HG02973 (cell line): ENCODE results near the gene CECR2.
"Not testable (repeated sequence)": the region's sequence is repeated elsewhere in the genome, so short reads cannot be mapped to it uniquely, and the experiment has no call there.

ENCODE experiments used
- ATAC-seq: cut with Tn5 transposase; IDR thresholded peaks from one replicate; pipeline ENCODE4 v1.9.1; 2021; ENCODE audit warnings: moderate library complexity; ENCODE audit not compliant: unreplicated experiment

The CECR2 gene

DNA sequence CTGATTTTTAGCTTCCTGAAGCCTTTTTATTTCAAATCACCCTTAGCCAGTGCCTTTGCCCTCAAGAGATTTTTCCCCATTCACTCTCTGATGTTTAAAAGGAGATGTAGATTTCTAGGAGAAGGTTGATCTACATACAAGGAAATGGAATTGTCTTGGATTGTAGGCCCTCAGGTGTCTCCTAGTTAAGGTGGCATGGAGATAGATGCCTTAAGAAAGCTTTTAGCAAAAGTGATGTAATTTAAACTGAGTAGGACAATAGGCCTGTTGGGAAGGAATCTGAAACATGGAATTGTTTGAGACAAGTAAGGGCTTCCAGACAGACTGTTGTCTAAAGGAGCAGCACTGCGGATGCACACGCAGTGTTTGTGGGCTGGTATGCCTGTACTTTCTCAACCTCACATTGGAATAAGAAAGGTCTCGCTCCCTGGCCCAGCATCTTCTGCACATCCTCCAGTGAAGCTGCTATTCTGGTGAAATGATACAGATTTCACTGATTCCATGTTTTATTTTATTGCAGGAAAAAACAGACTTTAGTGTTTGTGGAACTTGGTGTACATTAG is 124.2 kb downstream of the CECR2 start:
- ATAC-seq = no peak

DNA sequence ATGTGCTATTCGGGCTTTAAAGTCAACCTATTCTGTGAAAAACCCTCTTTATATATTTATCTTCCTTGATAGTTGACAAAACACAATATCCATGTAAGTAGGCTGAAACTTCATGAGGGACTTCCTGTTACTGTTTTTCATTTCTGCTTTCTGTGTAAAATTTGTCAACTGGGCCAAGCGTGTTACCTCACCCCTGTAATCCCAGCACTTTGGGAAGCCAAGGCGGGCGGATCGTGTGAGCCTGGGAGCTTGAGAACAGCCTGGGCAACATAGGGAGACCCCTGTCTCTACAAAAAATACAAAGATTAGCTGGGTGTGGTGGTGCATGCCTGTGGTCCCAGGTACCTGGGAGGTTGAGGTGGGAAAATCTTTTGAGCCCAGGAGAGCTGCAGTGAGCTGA is 127.6 kb downstream of the CECR2 start:
- no peak for ATAC-seq

DNA sequence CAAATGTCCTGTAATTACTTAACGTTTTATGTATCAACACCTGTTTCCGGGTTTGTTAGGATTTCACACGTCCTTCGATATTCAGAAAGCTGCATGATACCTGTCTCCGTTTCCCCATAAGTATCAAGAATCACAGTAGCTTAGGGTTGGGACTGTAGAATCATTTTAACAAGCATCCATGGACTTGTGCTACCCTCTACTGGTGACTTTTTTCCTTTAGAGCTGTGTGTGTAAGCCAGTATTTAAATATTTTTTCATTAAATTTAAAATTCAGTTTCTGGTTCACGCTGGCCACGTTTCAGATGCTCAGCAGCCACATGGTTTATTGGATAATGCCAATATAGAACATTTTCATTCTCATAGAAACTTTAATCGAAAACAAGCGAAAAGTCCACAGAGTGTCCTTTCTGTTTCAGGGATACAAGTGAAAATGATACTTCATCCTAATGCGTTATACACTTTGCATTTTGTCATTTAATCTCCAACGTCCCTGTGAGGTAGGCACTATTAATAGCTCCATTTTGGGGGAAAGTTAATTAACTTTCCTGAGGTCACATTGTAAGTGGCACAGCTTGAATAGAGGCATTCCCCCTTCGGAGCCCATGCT is 132.5 kb downstream of the CECR2 start:
- no peak for ATAC-seq

- ATAC-seq = no peak
These were observed 138.8 kb downstream of the CECR2 start for GRCh38 chr22:17508110-17508509.

GRCh38 chr22:17512960-17513359 is 143.7 kb downstream of the CECR2 start:
- ATAC-seq = no peak

DNA sequence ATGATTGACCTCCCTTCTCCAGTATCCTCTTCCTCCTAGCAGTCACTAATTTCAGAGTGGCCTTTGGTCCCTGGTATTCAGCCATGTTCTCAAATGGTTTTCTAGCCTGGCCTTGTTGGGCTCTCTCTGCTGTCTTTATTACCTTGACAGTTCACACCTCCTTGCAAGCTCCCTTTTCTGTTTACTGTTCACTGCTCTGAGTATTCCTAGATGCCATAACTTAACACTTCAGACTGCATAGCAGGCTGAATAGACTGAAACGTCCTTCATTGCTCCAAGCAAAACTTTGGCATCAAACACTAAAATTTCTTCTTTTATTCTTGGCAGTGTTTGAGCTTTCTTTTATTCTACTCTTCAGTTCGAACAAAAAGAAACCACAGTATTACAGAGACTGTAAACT is 144.4 kb downstream of the CECR2 start:
- no peak for ATAC-seq

- no peak for ATAC-seq
These were observed 144.8 kb downstream of the CECR2 start for GRCh38 chr22:17514084-17514483.

- no peak for ATAC-seq
These were observed 149.1 kb downstream of the CECR2 start for GRCh38 chr22:17518406-17518805.

GRCh38 chr22:17521971-17522370 is 152.7 kb downstream of the CECR2 start:
- not testable (repeated sequence) for ATAC-seq

GRCh38 chr22:17523925-17524324 is 154.7 kb downstream of the CECR2 start:
- ATAC-seq = no peak

DNA sequence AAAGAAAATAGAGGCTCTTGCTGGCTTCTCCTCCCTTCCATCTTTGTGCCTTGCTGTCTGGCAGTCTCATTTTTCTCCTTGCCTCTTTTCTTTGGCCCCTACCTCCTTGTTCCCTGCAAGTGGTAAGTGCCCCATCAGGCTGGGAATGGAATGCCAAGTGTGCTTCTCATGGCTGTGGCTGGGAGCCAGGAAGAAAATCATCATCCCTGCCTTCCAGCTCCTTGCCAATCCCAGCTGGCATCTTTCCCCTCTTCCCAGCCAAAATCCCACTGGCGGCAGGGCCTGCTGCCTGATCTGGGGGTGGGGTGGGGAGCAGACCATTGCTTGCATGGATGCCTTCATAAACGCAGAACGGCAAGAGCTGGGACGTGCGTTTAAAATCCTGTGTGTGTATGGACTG is 167.0 kb downstream of the CECR2 start:
- no peak for ATAC-seq

DNA sequence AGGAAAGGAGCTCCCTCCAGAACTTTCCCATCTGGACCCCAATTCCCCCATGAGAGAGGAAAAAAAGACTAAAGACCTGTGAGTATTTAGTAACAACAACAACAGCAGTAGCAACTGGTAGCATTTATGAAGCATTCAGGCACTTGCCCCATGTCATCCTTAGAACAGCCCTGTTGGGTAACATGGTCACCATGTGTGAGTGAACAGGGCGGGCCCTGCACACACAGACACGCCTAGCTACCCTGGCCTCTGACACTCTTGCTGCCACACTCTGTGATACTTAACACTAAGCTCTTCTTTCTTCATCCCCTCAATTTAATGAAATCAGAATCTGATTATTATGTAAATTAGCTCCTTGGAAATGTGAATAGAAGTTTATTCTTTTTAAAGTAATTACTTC is 167.9 kb downstream of the CECR2 start:
- no peak for ATAC-seq

- no peak for ATAC-seq
These were observed 171.2 kb downstream of the CECR2 start for GRCh38 chr22:17540481-17540880.

DNA sequence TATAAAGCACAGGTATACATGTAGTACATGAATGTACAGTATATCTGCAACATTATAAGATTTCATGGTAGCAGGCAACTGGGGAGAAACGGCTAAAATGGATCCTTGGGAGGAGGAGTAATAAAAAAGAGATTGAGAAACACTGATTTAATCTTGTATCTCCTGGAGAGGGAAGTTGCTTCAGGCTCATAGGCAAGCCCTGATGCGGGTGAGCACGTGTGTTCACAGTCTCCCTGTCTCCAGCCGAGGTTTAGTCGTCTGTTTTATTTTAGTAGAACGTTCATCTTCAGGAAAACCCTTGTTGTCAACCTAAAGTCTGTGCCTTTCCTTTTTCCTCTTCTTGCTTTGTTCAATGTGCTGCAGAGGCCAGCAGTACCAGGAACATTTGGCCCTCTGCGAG is 172.2 kb downstream of the CECR2 start:
- ATAC-seq = no peak

DNA sequence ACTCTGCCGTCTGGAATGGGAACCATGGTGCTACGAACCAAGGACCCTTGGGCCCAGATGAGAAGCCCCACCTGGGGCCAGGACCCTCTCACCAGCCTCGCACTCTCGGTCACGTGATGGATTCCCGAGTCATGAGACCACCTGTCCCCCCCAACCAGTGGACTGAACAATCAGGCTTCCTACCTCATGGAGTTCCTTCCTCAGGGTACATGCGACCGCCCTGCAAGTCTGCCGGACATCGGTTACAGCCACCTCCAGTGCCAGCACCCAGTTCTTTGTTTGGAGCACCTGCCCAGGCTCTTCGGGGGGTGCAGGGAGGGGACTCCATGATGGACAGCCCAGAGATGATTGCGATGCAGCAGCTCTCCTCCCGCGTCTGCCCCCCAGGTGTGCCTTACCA is 173.2 kb downstream of the CECR2 start:
- ATAC-seq = no peak

DNA sequence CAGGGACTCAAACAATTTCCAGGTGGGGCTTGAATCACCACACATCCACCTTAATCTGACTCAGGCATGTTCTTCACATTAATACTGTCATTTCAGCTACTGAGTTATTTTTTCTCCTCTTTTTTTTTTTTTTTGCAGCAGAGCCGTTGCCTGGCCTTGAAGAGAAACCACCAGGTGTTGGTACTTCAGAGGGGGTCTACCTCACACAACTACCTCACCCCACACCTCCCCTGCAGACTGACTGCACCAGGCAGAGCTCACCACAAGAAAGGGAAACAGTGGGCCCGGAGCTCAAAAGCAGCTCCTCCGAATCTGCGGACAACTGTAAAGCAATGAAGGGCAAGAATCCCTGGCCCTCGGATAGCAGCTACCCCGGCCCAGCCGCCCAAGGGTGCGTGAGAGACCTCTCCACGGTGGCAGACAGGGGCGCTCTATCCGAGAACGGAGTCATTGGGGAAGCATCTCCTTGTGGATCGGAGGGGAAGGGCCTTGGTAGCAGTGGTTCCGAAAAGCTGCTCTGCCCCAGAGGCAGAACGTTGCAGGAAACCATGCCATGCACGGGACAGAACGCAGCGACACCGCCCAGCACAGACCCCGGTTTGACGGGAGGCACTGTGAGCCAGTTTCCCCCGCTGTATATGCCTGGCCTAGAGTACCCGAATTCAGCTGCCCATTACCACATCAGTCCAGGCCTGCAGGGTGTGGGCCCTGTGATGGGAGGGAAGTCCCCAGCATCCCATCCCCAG is 178.9 kb downstream of the CECR2 start:
- ATAC-seq = no peak

DNA sequence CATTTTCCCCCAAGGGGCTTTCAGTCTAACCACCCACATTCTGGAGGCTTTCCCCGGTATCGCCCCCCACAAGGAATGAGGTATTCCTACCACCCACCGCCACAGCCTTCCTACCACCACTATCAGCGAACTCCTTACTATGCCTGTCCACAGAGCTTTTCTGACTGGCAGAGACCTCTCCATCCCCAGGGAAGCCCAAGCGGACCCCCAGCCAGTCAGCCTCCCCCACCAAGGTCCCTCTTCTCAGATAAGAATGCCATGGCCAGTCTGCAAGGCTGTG is 179.4 kb downstream of the CECR2 start:
- no peak for ATAC-seq

DNA sequence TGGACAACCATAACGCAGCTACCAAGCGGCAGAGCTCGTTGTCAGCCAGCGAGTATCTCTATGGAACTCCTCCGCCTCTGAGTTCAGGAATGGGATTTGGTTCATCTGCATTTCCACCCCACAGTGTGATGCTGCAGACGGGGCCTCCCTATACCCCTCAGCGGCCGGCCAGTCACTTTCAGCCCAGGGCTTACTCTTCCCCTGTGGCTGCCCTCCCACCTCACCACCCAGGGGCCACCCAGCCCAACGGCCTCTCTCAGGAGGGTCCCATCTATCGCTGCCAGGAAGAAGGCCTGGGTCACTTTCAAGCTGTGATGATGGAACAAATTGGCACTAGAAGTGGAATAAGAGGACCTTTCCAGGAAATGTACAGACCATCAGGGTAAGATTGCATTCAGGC is 179.9 kb downstream of the CECR2 start:
- no peak for ATAC-seq

DNA sequence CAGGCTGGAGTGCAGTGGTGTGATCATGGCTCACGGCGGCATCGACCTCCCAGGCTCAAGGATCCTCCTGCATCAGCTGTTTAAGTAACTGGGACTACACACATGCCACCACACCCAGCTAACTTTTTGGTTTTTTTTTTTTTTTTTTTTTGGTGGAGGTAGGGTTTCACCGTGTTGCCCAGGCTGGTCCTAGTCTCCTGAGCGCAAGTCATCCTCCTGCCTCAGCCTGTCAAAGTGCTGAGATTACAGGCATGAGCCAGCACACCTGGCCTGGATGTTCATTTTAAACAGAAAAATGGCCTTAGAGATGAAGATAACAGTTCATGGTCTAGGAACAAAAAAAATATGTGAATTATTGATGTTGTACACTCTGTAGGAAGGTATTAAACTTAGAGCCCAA is 180.4 kb downstream of the CECR2 start:
- ATAC-seq = no peak

- no peak for ATAC-seq
These were observed 183.5 kb downstream of the CECR2 start for GRCh38 chr22:17552737-17553136.

- no peak for ATAC-seq
These were observed 185.6 kb downstream of the CECR2 start for GRCh38 chr22:17554814-17555213.

DNA sequence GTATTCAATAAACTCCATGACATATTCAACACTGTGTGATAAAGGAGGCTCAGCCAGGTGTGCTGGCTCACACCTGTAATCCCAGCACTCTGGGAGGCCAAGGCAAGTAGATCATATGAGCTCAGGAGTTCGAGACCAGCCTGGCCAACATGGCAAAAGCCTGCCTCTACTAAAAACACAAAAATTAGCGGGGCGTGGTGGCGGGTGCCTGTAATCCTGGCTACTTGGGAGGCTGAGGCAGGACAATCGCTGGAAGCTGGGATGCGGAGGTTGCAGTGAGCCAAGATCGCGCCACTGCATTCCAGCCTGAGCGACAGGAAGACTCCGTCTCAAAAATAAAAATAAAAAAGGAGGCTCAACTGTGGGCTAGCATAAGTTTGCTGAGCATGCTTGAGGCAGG is 189.9 kb downstream of the CECR2 start:
- no peak for ATAC-seq
